H4 (cell line): ENCODE measurements around the gene GGCT. TPM values are rescaled to one million over a fixed set of nuclear protein-coding genes. Genes with fewer than 3 reads are reported as not detected.
A peak's percentile ranks its signal among the peaks of the same experiment; 100 is the strongest.

Source experiments
- DNase-seq: peaks from one replicate; pipeline ENCODE4 v3.0.0-alpha.2; 2015; ENCODE audit warnings: low spot score
- total RNA-seq: library from RNA; depleted of rRNA; stranded (reverse); fragments of >200 nt; shearing (Covaris generic); gene quantifications from 2 replicates; pipeline ENCODE4 v1.2.3, GENCODE V29; 2014; rRNA removed

Gene GGCT
- total RNA-seq, 1 experiment from 2014 or later, result 144 TPM

DNA sequence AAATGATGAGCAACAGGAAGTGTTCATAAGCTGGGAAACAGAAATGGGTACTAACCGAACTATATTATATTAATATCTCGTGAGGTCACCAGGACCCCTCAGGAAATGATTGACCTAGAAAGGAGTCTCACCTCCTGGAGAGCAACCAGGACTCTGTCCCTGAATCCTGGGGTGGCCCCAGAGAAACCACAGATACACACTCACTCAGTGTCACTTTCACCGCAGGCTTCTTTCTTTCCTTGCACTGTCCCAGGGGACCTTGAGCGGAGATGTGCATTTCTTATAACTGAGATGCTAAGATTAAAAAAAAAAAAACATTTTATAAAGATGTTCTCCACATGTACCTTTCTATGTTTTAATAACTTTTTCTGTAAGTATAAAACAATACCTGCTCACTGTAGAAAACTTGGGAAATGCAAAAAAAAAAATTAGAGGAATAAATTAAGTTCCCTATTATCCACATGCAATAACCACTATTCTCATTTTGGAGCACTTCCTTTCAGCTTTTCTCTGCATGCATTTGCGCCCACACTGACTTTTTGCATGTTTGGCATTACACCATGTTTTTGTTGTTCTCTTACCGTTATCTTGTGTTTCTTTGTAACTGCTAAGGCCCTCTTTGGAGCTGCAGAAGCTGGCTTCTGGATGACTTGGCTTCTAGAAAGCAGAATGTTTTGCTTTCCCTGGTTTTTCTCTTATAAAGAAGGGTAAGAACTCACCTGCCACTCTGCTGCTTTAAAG lies 41.1 kb downstream of the GGCT start:
- DNase-seq, result no peak

DNA sequence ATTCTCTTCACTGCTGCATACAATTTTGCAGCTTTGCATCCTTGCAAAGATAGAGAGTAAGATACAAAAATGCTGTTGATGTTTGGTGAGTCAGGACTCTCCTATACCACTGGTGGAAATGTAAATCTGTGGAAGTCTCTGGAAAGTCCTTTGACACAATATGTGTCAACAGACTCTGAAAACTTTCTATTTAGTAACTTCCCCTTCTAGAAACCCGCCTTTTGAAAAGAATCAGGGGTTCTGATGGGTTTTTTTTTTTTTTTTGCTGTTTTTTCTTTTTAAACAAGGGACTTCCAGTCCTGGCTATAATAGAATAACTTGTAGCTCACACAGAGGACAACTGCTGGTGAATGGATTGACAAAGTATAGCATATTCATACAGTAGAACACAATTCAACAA lies 42.5 kb downstream of the GGCT start:
- DNase-seq, result no peak

DNA sequence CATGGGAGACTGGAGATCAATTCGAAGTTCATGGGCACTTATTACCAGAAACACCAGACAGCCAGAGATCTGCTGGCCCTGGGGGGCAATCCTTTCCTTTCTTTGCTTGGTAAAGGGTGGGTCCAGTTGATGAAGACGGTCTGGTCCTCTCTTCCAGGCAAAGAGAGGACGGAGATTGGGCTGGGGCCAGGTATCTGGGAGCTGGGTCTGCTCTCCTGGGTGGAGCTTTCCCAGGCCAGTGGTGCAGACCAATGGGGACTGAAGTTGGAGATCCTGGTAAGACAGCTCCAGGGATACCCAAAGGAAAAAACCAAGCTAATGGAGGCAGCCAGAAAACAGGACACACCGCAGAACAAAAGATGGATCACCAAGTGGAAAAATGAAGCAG lies 44.4 kb downstream of the GGCT start:
- DNase-seq, result no peak

DNA sequence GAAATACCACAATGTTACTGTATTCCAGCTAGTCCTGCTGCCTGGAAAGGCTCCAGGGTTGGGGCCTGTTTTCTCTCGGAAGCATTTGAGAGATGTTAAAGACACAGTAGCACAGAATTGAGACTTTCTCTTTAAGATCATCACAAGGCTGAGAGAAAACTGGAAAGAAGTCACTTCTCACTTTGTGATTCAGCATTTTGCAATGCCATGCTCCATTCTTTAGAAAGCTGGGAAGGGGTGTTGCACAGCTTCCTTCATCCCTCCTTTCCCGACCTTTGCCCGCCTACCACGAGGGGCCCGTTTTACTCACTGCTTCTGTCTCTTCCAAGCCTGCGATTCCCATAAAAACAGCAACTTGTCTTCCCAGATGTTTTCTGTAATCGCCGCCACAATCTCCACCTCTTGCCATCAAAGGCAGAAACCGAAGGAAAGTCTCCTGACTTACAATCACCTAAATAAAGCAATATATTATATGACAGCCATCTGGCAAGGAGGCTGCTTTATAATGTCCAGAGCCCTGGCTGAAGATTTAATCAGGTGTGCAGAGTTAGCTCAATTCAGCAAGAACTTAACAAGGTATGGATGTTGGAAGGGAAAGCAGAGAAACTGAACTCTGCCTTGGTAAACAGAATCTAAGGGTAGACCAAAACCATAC lies 44.9 kb downstream of the GGCT start:
- peak; percentile 76 for DNase-seq

DNA sequence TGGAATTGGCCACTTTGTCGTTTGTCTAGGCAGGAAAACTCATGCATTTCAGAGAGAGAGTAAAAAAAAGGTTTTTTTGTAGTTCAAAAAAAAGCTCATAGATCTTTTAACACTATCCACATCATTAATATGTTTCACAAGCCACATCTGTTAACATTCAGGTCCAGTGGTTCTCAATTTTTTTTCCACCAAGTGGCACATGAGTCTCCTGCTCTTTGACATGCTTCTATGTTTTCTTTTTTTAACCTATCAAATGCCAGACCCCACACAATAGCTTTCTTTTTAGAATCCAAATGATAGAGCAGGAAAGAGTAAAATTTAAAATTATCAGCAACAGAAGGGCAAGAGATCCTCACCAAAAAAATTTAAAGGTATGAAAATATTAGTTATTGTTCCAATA lies 46.3 kb downstream of the GGCT start:
- DNase-seq, result no peak

DNA sequence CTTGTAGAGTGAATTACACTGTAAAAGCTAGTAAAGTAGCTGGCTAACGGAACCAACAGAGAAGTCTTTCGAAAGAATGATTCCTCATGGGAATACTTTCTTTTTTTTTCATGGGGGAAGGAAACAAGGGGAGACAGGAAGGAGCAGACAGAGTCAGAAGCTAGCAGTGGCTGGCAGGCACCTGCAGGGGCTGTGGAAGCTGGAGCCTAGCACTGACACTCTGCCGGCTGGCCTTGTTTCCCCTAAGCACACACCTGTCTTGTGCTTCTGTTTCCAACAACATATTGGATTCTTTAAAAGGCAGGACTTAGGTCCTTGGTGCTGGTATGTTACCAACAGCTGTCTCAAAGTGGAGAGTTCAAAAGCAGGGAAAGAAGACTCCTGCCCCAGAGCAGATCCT lies 50.7 kb downstream of the GGCT start:
- no peak for DNase-seq

DNA sequence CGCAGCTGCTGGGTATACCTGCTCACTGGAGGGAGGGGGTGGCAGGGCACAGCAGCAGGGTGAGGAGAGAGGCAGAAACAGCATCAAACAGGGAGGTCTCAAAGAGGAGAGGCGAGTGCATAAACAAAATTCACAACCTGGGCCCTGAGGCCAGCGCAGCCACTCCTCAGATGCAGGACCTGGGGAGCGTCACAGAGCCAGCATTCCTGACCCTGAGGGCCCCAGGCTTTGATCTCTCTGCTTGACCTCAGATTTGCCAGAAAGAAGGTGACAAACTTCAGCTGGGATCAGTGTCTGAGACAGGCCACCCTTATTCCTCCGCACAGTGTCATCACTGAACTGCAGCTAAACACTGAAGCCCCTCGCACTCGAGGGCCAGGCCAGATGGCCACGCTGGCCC lies 51.6 kb downstream of the GGCT start:
- DNase-seq, result no peak

DNA sequence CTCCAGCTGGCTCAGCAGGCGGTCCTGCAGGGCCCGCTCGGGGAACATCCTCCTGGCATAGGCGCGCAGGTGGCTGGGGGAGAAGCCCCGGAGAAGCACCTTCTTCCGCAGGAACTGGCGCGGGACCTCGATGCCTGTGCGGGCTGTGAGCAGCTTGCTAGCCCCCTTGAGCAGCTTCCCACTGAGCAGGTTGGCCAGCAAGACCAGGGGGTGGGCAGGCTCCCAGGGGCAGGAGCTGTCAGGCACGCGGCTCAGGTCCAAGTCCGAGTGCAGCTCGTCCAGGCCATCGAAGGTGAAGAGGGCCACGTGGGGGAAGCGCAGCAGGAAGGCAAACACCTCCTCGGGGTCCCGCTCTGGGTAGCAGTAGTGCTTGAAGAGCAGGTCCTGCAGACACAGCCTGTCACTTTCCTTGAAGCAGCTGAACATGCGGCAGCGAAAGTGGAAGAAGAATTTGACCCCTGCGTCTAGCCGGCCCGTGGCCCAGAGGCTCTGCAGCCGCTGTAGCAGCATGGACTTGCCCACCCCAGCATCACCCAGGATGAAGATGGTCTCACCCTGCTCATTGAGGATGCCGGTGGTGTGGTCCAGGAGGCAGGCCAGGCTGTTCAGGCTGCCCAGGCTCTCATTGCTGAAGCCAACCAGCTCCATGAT lies 52.2 kb downstream of the GGCT start:
- DNase-seq, result no peak

DNA sequence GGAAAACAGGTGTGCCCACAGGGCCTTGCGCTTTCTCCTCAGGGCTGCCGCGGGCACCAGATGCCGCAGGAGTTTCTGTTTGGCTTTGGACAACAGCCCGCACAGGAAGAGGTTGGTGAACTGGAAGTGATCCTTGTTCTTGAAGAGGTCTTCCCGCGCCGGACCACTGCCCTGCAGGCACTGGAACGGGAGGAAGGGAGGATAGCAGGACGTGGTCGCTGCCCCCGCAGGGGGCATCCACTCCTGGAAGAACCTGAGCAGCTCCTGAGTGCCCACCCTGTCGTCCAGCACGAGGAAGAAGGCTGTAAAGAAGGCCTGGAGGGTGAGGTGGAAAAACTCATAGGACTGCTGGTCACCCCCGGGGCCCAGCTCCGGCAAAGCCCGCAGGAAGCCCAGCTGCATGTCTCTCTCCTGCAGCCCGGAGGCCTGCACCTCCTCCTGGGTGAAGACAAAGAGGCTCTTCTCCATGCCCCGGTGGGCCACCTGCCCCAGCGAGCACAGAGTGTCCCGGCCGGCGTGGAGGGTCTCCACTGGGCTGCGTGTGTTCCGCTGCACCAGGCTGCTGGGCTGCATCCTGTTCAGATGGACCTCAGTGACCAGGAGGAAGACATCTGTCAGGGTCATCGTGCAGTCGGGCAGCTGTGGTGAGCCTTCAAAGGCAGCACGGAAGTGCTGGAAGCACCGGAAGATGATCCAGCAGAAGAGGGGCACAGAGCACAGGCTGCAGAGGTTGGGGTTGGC lies 52.9 kb downstream of the GGCT start:
- no peak for DNase-seq

DNA sequence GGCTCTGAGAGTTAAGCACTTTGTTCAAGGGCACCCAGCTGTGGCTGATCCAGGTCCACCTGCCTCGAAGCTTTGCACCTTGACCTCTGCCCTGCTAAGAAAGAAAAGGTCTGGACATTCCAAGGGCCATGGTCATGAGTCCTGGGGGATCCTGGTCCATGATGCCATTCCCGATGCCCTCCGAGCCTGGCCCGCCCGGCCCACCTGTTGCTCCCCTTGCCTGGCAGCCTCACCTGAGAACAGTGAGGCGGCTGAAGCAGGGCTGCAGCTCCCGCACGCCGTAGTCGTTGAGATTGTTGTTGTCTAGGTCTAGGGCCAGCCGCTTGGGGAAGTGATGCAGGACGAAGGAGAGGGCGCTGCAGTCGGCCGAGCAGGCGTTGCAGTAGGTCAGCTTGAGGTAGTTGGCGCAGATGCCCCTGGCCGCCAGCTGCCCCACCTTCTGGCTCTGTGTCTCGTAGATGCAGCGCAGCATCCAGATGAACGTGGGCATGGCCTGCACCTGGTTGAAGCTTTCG lies 53.6 kb downstream of the GGCT start:
- DNase-seq, result no peak

DNA sequence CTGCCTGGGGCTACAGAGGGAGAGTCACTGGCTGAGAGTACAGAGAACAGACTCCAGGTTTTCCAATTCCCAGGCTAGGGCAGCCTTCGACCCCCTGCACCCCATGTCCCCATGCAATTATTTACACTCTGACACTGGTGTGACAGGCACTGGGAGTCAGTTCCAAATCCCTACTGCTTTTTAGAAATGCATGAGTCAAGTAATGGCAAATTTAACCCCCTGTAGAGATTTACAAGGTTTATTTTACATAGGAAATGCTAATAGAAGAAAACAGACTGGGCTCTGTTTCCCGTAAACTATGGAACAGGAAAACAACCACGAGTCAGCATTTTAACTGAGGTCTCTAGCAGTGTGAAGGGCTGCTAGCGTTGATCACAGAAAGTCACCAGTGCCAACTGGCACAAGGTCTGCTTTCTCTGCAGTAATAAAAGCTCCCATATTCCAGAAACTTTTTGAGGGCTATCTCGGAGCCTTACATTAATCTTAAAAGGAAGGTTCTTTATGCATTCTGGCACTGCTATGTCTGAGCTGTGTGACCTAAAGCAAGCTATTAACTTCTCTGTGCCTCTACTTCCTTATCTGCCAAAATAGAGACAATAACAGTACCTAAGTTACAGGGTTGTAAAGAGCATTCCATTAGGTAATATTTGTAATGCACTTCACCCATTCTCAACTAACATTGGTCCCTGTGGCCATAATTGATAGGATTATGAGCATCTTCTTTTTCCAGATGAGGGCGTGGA lies 54.2 kb downstream of the GGCT start:
- DNase-seq, result no peak

DNA sequence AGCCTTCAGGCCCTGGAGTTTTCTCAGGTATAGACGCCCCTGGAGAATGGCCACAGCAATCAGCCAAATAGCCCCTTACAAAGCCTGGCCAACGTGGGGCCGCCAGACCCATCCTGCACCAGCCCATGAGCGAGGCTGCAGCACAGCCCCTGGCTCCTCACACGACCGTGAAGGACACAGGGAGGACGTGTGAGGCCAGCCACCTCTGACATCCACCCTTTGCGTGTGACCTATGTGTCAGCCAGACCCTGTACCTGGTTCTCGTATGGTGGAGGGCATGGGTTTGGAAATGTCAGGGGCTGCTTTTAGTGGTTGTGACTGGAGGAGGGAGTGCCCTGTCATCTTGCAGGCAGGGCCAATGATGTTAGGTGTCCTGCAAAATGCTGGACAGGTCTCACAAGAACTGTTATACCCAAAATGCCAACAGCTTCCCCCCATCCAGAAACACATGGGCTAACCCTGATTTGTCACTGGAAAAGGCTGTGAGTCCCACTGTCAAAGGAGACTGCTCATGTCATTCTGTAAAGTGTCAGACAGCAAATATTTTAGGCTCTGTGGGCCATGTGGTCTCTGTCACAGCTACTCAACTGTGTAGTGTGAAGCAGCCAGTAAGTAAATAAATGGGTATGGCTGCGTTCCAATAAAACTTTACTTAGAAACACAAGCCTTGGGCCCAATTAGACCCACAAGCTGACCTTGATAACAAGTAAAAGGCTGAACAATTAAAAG lies 56.0 kb downstream of the GGCT start:
- no peak for DNase-seq

DNA sequence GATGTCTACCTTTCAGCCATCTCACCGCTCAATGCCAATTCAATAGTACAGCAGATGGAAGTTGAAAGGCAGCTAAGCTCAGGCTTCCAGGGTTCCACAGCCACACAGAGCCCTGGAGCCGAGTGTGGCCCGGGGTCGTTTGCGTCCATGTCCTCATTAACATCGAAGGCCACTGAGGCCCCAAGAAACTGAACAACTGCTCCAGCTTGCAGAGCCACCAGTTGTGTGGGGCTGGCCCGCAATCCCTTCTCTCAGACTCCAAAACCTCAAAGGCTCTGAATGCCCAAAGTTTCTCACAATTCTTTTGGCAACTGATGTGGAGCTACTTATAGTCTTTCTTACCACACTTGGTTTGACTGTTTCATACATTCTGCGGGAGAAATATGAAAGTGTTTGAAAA lies 57.2 kb downstream of the GGCT start:
- DNase-seq, result no peak

Other genes starting within 250 kb of the GGCT start
- gene ZNRF2, start 220.2 kb downstream of the GGCT start, total RNA-seq, result 12.7 and 13.6 TPM in 2 replicates
- 8.2 and 10.2 TPM in 2 replicates for gene NOD1, start 26.0 kb downstream of the GGCT start, total RNA-seq
- 344 and 405 TPM in 2 replicates for gene GARS1, start 90.0 kb upstream of the GGCT start, total RNA-seq
- gene CRHR2, start 177.6 kb upstream of the GGCT start, total RNA-seq, result not detected in 2 replicates
- gene INMT, start 247.3 kb upstream of the GGCT start, total RNA-seq, result 0.66 and 0.68 TPM in 2 replicates